ENCODE results near the gene CCPG1. TPM values are rescaled to one million over a fixed set of nuclear protein-coding genes. Genes with fewer than 3 reads are reported as not detected.

The CCPG1 gene
- total and polyA plus RNA-seq, 9 donors: 26.7 to 55.3 (median 41.9) TPM

DNA sequence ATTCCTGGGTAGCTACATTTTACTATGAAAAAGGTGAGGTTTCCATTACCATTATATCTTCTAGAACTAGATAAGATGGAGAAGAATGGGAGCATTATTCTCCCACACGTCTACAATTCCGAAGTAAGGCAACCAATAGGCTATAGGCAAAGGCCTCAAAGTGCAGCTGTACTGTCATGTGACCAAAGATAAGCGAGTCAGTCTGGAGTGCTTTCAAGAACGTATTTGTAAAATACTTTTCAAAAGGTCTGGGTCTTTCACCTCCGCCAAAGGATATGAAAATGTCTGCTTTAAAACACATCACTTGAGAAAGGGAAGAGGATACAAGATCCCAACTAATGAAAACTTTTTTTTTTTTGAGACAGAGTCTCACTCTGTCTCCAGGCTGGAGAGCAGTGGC, 9.9 kb downstream of the CCPG1 start:
- no peak overlapping the region for H3K27ac ChIP-seq
- H3K36me3 ChIP-seq: no peaks in the 10 kb centered on the region
- TF ChIP-seq POLR2A (IDR thresholded peaks at IDR 0.05): no peak
- no peak for TF ChIP-seq CTCF (IDR thresholded peaks at IDR 0.05)
- TF ChIP-seq EP300 (IDR thresholded peaks at IDR 0.05): no peak
- intact Hi-C loops (cut with DNase I): no loop called here
- DNase-seq: no peak
- H3K4me1 ChIP-seq (ENCODE audit: insufficient read depth): no peaks in the 10 kb centered on the region
- no peaks in the 10 kb centered on the region for H3K27me3 ChIP-seq
- no peak overlapping the region for H3K4me3 ChIP-seq
- H3K9me3 ChIP-seq: no peaks in the 10 kb centered on the region
- WGBS, 3 donors: 92 to 93% (median 92%) methylated on average over 5 of the region's 5 CpGs

- Histone ChIP-seq H3K36me3 (no peaks in the 10 kb centered on the region), H3K9me3 (no peaks in the 10 kb centered on the region), H3K4me3 (no peak overlapping the region), H3K4me1 (ENCODE audit: insufficient read depth) (no peaks in the 10 kb centered on the region), H3K27me3 (no peaks in the 10 kb centered on the region), H3K27ac (no peak overlapping the region)
- 98 to 100% (median 100%) methylated on average over 1 of the region's 1 CpG for WGBS, 3 donors
- no peak for TF ChIP-seq EP300 (IDR thresholded peaks at IDR 0.05)
- no peak for TF ChIP-seq POLR2A (IDR thresholded peaks at IDR 0.05)
- no peak for TF ChIP-seq CTCF (IDR thresholded peaks at IDR 0.05)
- DNase-seq: no peak
- intact Hi-C loops (cut with DNase I): no loop called here
These were observed 13.5 kb downstream of the CCPG1 start for GRCh38 chr15:55394694-55395093.

GRCh38 chr15:55389264-55389607, 18.9 kb downstream of the CCPG1 start:
- H3K27me3 ChIP-seq: no peaks in the 10 kb centered on the region
- no peaks in the 10 kb centered on the region for H3K9me3 ChIP-seq
- no peak for DNase-seq
- H3K4me1 ChIP-seq (ENCODE audit: insufficient read depth): no peaks in the 10 kb centered on the region
- H3K27ac ChIP-seq: no peak overlapping the region
- TF ChIP-seq POLR2A (IDR thresholded peaks at IDR 0.05): no peak
- TF ChIP-seq EP300 (IDR thresholded peaks at IDR 0.05): no peak
- no peak for TF ChIP-seq CTCF (IDR thresholded peaks at IDR 0.05)
- intact Hi-C loops (cut with DNase I): no loop called here
- H3K36me3 ChIP-seq: no peaks in the 10 kb centered on the region
- no peak overlapping the region for H3K4me3 ChIP-seq

- intact Hi-C loops (cut with DNase I): no loop called here
- no peak overlapping the region for H3K27ac ChIP-seq
- H3K4me1 ChIP-seq (ENCODE audit: insufficient read depth): no peaks in the 10 kb centered on the region
- no peaks in the 10 kb centered on the region for H3K9me3 ChIP-seq
- H3K27me3 ChIP-seq: no peaks in the 10 kb centered on the region
- H3K36me3 ChIP-seq: no peaks in the 10 kb centered on the region
- no peak overlapping the region for H3K4me3 ChIP-seq
- DNase-seq: no peak
- no peak for TF ChIP-seq CTCF (IDR thresholded peaks at IDR 0.05)
- no peak for TF ChIP-seq EP300 (IDR thresholded peaks at IDR 0.05)
These were observed 21.1 kb downstream of the CCPG1 start for GRCh38 chr15:55387027-55387426.

GRCh38 chr15:55383687-55384086, 24.5 kb downstream of the CCPG1 start:
- Histone ChIP-seq H3K27me3 (no peaks in the 10 kb centered on the region), H3K36me3 (no peaks in the 10 kb centered on the region), H3K27ac (no peak overlapping the region), H3K4me3 (no peak overlapping the region), H3K9me3 (no peaks in the 10 kb centered on the region), H3K4me1 (ENCODE audit: insufficient read depth) (no peaks in the 10 kb centered on the region)
- intact Hi-C loops (cut with DNase I): no loop called here
- TF ChIP-seq EP300 (IDR thresholded peaks at IDR 0.05): no peak
- TF ChIP-seq CTCF (IDR thresholded peaks at IDR 0.05): no peak
- no peak for TF ChIP-seq POLR2A (IDR thresholded peaks at IDR 0.05)
- WGBS, 3 donors: 96 to 100% (median 98%) methylated on average over 2 of the region's 2 CpGs
- DNase-seq: no peak
